Raji (cell line): Measurements from ENCODE around the gene IGIP.

Experiments
- POLR2A ChIP-seq: IDR thresholded peaks from 2 replicates; pipeline ENCODE4 v1.6.1; 2011; ENCODE audit warnings: low read depth, low read length, control low read depth; ENCODE audit not compliant: insufficient read depth

The IGIP gene

GRCh38 chr5:140125637-140126036 is at the start of gene IGIP:
TSS of gene IGIP (plus strand) at chr5:140125937. CDS start at chr5:140128477, 2,540 bp downstream.
- no peak for TF ChIP-seq POLR2A

- TF ChIP-seq POLR2A: no peak
Observed at GRCh38 chr5:140076142-140076541, 49.6 kb upstream of the IGIP start.

GRCh38 chr5:140076788-140077187 is 48.9 kb upstream of the IGIP start:
- no peak for TF ChIP-seq POLR2A

- no peak for TF ChIP-seq POLR2A
Observed at GRCh38 chr5:140083120-140083519, 42.6 kb upstream of the IGIP start.

- TF ChIP-seq POLR2A: no peak
Observed at GRCh38 chr5:140083650-140084049, 42.1 kb upstream of the IGIP start.

- TF ChIP-seq POLR2A: no peak
Observed at GRCh38 chr5:140084541-140084940, 41.2 kb upstream of the IGIP start.

- TF ChIP-seq POLR2A: no peak
Observed at GRCh38 chr5:140090251-140090650, 35.5 kb upstream of the IGIP start.

- TF ChIP-seq POLR2A: no peak
Observed at GRCh38 chr5:140093179-140093578, 32.6 kb upstream of the IGIP start.

GRCh38 chr5:140093866-140094265 is 31.9 kb upstream of the IGIP start:
- TF ChIP-seq POLR2A: no peak

GRCh38 chr5:140094889-140095288 is 30.8 kb upstream of the IGIP start:
- TF ChIP-seq POLR2A: no peak

GRCh38 chr5:140101179-140101578 is 24.6 kb upstream of the IGIP start:
- no peak for TF ChIP-seq POLR2A

GRCh38 chr5:140103154-140103553 is 22.6 kb upstream of the IGIP start:
- TF ChIP-seq POLR2A: no peak

- no peak for TF ChIP-seq POLR2A
Observed at GRCh38 chr5:140104100-140104499, 21.6 kb upstream of the IGIP start.

GRCh38 chr5:140106101-140106500 is 19.6 kb upstream of the IGIP start:
- TF ChIP-seq POLR2A: no peak

- TF ChIP-seq POLR2A: no peak
Observed at GRCh38 chr5:140106805-140107311, 18.9 kb upstream of the IGIP start.

GRCh38 chr5:140107312-140108092 is 18.2 kb upstream of the IGIP start:
- peak; percentile 90 for TF ChIP-seq POLR2A
